HG02678 (cell line): Measurements from ENCODE around the gene LRRC7.

Source experiments
- ATAC-seq: cut with Tn5 transposase; IDR thresholded peaks from one replicate; pipeline ENCODE4 v1.9.1; 2021; ENCODE audit warnings: mild to moderate bottlenecking, moderate library complexity; ENCODE audit not compliant: unreplicated experiment

LRRC7 gene

DNA sequence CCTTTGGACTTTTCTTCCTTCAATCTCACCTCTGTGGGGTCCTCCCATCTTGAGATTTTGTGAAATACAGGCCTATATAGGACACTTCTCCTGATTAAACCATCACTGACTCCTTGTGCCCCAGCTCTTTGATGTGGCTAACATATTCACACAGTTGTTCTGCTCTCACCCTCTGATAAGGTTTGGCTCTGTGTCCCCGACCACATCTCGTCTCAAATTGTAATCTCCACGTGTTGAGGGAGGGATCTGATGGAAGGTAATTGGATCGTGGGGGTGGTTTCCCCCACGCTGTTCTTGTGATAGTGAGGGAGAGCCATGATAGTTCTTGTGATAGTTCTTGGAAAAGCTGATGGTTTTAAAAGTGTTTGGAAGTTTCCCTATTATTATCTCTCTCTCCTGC, 19.7 kb downstream of the LRRC7 start:
- no peak for ATAC-seq

DNA sequence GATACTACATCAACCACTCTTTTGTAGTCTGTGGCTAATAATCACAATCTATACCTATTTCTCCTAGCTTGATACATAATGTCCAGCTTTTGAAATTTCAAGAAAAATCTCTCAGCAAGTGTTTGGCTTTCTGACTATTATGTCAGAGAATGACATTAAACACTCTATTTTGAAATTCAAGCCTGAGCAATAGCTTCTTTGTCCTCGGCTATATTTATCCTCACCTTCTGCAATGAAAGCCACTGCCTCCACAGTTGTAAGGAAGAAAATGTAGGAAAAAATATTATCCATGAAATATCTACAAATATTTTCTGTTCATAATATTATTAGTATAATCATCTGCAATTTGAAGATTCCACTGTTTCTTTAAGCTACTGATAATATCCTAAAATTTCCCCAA, 22.1 kb downstream of the LRRC7 start:
- ATAC-seq = no peak

DNA sequence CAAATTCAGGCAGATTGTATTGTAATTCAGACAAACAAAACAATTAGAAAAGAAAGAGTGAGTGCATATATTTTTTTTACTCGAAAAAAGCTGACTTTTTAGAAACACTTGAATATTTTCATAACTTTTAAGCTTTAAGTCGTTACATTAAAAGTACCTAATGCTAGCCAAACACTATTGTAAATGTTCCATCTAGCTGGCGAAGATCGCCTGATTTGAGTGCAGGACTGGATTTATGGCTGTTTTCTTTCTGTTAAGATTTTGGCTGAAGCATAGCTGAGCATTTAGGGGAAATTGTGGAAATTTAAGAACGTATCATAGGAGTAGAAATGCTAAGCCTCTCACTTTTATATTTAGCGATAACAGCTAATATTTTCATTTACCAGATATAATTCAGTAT, 24.6 kb downstream of the LRRC7 start:
- no peak for ATAC-seq

DNA sequence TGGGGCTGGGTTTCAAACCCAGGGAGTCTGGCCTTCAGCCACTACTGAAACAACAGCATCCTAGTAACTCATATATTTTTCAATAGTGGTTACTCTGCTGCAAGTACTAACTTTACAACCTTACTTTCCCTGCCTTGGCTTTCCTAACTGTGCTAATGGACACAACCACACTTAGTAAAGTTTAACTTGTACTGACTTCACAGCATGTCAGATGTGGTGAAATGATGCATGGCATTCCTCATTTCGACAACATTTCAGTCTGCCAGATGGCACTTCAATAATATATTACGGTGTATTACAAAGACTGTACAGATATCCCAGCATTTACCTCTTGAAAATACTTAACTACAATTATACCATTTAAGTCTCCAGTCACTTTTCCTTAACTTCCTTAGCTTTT, 27.8 kb downstream of the LRRC7 start:
- ATAC-seq = no peak

DNA sequence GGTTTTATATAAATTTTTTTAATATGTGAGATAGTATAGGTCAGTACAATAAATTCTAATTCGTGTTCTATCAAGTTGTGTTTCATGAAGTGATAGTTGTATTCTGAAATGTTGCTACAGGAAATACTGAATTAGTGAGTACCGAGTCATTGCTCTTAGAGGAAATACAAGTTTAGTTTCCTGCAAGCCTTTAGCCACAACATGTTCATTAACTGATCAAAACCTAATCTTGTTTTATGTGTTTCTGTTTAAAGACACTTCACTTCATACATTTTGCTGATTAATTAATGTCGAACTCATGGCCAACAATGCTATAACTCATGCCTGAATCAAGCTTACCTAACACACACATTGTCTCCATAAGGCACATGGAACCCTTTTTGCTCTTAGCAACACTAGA, 43.6 kb downstream of the LRRC7 start:
- no peak for ATAC-seq

DNA sequence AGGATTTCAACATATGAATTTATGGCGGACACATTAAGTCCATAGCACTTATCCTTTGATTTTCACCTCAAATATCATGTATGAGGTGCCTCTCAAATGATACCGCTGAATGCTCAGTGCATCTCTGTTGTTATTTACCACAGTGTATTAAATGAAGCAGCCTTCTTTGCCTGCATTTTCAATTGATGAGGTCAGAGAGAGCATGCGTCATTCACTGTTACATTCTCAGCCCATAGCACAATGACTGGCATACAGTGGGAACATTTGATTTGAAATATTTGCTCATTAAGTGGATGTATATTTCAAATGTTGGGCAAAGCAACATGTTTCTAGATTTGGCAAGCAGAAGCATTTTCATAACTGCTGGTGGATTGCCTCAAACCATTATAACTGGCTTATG, 45.7 kb downstream of the LRRC7 start:
- no peak for ATAC-seq

DNA sequence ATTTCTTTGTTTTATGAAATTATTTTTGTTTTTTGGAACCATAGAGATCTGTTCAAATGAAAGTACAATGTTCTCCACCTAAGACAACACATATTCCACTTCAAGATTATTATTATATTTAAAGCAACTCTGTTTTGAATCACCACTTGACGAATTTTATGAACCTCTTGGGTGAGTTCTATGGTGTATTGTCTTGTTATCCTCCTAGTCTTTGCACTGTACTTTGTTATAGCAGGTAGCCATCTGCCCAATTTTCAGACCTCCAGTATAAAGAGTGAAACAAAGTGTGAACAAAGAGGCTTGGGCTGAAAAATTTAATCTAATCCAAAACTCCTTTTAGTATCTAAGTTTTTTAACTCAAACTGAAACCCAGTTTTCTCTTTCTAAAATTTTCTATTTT, 71.0 kb downstream of the LRRC7 start:
- no peak for ATAC-seq

DNA sequence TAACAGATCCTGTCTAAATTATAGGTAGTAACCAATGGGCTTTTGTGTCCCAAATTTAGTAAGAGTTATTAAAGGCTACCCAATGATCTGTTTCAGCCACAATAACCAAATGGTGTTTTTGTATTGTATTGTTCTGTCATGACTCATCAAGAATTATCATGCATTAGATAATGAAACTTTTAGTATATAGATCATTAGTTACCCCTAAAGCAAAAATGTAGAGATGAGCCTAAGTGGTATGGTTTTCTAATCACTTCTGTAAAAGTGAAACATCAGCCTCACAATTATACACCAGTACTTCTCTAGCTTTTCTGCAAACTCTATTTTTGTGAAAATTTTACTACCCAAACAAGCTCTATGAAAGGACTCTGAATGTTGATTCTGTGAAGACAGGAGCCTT, 71.4 kb downstream of the LRRC7 start:
- ATAC-seq = no peak

DNA sequence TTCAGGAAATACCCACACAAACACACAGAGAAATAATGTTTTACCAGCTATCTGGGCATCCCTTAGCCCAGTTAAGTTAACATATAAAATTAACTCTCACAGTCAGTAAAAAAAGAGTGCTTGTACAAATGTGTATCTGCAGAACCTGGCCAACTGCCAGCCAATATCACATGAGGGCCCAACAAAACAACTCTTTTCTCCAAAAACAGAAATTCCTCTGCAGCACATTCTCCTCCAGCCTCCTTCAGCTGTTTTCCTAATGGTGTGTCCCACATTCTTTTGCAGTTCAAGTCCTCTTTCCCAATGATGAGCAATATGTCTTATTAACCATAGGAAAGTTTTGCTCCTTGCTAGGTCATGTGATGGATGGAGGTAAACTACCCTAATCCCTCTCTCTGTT, 75.5 kb downstream of the LRRC7 start:
- no peak for ATAC-seq

DNA sequence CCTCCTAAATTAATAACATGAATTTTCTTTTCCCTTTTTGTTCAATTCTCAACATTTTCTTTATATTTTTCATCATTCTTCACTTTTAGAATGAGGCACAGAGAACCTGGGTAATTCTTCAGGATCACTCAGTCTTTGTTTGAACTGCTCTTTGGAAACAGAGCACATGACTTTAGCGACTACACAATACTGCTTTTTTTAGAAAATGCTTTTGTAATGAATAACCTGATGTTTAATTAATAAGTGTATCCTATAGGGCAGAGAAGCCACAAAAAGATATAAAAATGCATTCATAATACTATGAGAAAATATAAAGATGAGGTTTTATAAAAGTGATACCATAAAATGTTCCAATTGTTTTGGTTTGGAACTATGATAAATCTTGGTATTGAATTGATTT, 77.8 kb downstream of the LRRC7 start:
- no peak for ATAC-seq

DNA sequence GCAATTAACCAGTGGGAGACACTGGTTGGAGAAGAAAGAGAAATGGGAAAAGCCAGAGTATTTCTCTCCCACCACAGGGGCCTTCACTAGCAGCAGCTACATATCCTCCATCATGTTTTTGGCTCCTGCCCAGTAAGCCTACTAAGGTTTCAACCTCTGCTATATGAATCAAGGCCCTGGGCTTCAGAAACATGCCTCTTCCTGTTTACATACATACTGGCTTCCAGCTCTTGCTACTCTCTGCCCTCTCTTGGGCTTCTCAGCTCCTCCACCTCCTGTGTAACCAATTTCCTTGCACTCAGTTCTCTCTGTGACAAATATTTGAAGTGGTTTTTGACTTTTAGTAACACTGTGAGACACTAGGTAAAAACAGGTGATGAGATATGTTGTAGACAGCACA, 80.8 kb downstream of the LRRC7 start:
- ATAC-seq = no peak

DNA sequence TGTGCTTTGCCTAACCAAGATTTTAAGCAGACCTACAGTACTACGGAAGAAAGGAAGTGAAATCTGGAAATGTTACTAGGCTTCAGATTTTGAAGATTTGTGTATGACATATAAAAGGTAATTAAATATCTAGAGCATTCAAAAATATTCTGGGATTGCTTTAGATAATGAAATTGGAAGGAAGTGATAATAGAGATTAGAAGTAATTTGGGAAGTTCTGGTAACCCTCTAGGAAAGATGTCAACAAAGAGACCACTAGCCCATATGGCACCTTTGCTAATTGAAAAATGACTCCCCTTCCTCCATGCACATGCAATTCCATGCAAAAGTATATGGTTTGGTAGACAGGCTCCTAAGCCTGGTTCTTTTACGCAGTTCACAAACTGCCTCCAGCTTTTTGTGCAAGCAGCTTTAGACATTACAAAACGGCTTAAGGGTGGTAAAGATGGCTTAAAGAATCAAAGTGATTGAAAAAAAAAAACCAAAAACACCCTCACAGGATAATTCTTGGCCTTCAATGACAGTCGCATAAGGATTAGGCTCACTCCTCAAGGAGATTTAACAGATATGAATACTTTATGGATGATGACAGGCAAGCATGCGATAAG, 81.8 kb downstream of the LRRC7 start:
- no peak for ATAC-seq

DNA sequence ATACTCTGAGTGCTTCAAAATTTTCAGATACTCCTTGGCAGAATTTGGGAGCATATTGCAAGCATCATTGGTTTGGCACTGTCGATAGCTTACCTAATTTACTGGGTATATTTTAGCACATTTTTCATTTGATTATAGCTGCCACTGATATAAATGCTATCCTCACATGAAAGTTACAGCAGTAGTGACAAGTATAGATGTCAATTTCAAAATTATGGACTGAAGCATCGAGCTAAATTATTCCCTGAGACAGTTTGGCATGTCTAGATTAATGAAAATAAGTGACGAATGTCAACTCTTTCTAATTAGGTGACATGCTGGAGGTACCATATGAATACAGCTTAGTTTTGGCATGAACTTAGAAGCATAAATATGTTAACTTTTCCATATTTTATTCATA, 83.1 kb downstream of the LRRC7 start:
- no peak for ATAC-seq

DNA sequence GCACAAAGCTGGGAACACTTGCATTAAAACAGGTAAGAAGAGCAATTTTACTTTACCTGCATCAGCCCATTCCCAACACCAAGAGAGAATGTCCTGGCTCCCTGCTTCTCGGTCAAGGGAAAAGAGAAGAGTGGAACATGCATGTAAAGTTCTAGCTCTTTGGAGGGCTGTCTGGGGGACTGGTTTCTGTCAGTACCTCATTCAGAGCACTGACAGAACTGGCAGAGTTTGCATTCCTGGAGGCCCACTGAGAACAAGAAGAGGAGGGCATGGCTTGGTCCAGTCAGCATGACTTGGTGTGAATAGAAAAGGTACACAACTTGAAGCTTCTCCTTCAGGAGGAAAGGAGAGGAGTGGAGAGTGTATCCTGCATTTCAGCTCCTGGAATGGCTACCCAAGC, 83.9 kb downstream of the LRRC7 start:
- no peak for ATAC-seq

DNA sequence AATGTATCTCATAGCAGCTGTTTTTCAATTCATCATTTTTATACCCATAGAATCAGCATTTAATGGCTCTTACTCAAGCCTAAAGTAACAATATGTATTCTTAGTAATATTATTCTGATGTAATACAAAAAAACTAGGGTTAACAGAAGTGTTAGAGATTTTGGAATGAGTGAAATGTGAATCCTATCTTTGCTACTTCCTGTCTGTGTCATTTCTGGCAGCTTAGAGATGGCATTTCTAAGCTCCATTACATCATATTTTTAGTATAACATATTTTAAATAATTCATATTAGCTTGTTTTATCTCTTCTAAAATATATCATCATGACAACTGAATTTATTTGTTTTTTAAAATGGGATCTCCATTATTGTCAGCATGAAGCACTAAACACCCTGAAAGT, 90.2 kb downstream of the LRRC7 start:
- ATAC-seq = no peak

DNA sequence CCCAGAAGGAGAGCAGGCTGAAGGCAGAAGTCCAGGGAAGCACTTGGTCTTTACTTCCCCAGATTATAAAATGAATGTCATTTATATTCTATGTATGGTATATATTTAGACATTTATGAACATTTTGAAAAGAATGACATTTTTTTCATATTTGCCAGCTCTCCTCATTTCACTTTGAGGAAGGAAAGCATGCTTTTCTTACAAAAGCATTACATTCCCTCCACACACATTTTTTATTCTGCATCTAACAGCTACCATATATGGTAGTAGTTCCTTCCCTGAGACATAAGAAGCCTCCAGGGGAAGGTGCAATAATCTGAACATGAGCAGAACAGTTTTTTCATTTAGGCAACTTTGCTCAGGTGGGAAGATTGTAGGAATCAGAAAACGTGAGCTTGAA, 94.0 kb downstream of the LRRC7 start:
- ATAC-seq = no peak

DNA sequence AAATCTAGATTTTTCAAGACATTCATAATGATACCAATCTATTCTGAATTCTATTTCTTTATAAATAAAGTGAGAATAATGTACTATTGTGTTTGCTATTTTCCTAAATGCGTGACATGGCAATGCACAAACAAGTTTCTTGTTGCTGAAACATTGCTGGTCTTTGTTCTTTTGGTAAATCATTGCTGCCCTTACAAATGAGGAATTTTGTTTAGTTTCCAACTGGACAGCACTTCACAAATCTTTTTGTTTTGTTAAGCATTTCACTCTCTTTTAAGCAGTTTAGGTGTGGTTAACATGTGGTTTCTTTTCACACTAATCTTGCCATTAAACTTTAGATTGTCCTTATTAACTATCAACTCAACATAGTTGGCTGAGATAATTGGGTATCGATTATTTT, 94.6 kb downstream of the LRRC7 start:
- no peak for ATAC-seq

DNA sequence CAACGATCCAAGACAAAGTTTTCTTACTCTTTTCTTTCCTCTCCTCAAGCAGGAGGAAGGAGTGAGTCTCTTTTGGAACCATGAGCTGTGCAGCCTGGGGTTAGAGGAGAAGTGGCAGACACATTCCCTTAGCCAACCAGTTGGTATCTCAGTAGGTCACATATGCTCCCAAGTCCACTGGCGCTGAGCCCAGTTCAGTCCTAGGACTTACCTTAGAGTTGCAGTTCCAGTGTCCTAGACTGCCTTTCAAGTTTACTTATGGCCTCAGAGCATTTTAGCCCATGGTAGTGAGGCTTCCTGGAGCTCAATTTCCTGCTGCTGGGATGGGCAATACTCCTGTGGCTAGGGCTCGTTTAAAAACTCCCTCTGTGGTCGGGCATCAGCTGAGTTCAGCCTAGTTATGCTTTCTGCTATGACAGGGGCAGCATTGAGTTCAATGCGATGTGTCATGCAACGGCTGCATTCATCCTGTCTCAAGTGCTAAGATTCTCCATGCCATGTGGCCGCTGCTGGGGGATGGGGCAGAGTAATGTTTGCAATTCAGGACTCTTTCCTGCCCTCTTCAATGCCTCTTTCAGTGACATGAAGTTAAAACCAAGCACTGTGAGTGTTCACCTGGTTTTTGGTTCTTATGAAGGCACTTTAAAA, 103.8 kb downstream of the LRRC7 start:
- ATAC-seq = no peak

DNA sequence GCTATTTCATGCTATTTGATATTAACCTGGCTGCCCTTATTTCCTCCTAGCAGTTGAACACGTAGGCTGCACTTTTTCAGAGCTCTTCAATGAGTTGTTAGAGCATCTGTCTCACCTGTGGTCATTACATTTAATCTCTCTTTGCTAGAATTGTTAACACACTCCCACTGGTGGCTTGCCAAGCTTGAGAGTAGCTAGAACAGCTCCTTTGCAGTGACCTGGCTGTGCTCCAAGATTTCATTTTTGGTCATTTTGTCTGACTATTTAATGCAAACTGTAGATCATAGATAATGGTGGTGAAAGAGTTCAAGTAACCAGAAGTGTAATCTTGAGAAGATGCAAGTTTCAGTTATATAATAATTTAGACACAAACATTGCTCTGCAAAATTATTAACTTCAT, 105.6 kb downstream of the LRRC7 start:
- no peak for ATAC-seq

DNA sequence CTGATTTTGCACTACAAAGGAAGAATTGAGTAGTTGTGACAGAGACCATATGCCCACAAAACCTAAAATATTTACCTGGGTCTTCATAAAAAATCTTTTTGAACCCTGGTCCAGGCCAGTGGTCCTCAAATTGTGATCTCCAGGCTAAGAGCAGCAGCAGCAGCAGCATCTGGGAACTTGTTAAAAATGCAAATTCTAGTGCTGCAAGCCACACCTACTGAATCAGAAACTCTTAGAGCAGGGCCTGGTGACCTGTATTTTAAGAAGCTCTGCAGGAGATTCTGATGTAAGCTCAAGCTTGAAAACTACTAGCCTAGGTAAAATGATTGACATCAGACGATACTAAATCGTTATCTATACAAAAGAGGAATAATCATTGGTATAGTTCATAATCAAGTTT, 112.2 kb downstream of the LRRC7 start:
- ATAC-seq = no peak

DNA sequence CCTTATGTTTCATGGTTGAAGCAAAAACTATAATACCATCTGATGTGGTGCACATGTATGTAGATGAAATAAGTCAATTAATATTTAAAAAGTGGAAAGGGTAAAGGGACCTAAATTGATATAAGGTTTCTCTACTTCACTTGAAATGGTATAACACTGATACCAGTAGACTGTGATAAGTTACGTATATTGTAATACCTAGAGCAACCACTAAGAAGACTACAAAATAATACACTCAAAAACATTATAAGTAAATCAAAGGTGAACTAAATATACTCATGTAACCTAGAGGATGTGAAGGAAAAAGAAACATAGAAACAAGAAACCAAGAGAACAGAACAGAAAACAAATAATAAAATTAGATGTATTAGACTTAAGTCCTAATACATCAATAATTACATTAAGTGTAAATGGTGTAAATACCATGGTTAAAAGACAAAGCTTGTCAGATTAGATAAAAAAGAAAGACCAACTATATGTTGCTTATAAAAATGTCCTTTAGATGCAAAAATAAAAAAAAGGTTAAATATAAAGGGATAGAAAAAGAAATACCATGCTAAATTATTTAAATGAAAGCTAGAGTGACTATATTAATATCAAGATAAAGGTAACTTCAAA, 118.8 kb downstream of the LRRC7 start:
- ATAC-seq = no peak

DNA sequence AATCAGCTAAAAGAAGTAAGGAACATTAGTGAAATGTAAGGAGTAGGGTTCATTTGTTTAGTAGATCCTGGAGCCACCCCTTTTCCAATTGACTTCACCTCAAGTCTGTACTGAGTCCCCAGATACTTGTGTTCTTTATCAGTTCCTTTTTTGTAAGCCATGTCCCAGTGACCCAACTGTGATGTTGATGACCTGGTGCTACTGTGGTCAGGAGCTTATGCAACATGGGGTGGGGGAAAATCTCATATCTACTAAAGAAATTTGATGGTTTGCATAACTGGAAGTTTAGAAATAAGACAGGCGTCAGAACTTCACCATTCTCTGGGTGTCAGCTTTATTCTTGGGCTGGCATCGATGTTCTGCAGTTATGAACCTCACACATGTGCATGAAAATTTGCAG, 120.5 kb downstream of the LRRC7 start:
- no peak for ATAC-seq

DNA sequence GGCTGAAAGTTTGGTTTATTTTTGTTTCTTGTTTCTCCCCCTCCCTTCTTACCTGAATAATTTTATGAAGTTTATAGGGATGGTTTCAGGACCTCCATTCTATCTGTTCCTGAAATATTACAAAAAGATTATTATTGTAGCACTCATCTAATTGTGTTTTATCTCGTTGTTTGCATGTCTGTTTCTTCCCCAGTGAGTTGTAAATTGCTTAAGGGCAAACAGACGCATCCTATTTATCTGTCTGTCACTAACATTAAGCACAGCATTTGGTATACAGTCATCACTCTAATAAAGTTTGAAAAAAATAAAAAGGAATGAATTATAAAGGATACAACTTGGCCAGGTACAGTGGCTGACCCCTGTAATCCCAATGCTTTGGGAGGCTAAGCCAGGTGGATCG, 123.5 kb downstream of the LRRC7 start:
- no peak for ATAC-seq
